HL-60 (cell line): Measurements from ENCODE around the gene WASHC3.

Experiments
- CTCF ChIP-seq: IDR thresholded peaks from one replicate; pipeline ENCODE4 v1.5.1; 2011; ENCODE audit warnings: low read length, control low read depth, inconsistent platforms; ENCODE audit not compliant: insufficient read depth
- GABPA ChIP-seq: IDR thresholded peaks from 2 replicates; pipeline ENCODE4 v1.6.1; 2012; ENCODE audit warnings: low read depth
- POLR2AphosphoS5 ChIP-seq: IDR thresholded peaks from 2 replicates; pipeline ENCODE4 v1.6.1; 2012; ENCODE audit warnings: low read depth
- TF ChIP-seq, protein P1 (sequence below): IDR thresholded peaks from 2 replicates; pipeline ENCODE4 v1.6.1; 2012; ENCODE audit warnings: low read depth; ENCODE audit not compliant: insufficient replicate concordance

GRCh38 chr12:102008615-102009126, 53.1 kb downstream of the WASHC3 start:
- no peak for TF ChIP-seq CTCF
- TF ChIP-seq GABPA: no peak
- TF ChIP-seq POLR2AphosphoS5: no peak
- TF ChIP-seq, protein P1, sequence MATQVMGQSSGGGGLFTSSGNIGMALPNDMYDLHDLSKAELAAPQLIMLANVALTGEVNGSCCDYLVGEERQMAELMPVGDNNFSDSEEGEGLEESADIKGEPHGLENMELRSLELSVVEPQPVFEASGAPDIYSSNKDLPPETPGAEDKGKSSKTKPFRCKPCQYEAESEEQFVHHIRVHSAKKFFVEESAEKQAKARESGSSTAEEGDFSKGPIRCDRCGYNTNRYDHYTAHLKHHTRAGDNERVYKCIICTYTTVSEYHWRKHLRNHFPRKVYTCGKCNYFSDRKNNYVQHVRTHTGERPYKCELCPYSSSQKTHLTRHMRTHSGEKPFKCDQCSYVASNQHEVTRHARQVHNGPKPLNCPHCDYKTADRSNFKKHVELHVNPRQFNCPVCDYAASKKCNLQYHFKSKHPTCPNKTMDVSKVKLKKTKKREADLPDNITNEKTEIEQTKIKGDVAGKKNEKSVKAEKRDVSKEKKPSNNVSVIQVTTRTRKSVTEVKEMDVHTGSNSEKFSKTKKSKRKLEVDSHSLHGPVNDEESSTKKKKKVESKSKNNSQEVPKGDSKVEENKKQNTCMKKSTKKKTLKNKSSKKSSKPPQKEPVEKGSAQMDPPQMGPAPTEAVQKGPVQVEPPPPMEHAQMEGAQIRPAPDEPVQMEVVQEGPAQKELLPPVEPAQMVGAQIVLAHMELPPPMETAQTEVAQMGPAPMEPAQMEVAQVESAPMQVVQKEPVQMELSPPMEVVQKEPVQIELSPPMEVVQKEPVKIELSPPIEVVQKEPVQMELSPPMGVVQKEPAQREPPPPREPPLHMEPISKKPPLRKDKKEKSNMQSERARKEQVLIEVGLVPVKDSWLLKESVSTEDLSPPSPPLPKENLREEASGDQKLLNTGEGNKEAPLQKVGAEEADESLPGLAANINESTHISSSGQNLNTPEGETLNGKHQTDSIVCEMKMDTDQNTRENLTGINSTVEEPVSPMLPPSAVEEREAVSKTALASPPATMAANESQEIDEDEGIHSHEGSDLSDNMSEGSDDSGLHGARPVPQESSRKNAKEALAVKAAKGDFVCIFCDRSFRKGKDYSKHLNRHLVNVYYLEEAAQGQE: no peak
